HG03432 (cell line): ENCODE data around the gene KCP.

Source experiments
- ATAC-seq: cut with Tn5 transposase; IDR thresholded peaks from one replicate; pipeline ENCODE4 v1.9.1; 2021; ENCODE audit warnings: mild to moderate bottlenecking, moderate library complexity; ENCODE audit not compliant: unreplicated experiment

KCP gene

GRCh38 chr7:128908750-128909624, 1.5 kb downstream of the KCP start:
- no peak for ATAC-seq

DNA sequence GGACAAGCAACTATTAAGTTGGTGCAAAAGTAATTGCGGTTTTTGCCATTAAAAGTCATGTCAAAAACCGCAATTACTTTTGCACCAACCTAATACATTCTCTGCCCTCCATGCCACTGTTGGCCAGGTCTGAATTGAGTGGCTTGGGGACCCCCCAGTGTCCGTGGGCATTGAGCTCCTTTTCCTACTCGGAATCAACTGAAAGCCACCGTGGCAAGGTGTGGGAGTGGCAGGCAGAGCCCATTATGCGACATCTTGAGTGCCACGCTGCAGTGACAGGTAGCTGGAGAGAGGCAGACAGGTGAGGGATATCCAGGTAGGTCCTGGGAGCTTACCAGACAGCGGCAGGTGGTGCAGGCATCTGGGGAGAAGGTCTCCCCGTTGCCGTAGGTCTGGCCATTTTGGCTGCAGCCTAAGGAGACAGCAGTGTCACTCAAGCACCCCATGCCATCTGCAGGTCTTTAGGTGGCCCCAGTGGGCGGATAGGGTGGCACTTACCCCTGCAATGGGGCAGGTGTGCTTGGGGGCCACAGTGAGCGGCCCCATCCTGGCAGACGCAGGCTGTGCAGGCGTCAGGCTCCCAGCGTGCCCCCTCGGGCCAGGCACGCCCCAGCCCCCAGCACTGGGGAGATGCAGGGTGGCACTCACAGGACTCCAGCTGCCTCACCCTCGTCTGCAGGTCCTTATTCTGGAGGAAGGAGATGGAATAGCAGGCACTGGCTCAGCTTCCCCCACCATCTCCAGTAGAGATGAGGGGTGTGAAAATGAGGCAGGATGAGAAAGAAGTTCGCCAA, 3.5 kb downstream of the KCP start:
- ATAC-seq: no peak

DNA sequence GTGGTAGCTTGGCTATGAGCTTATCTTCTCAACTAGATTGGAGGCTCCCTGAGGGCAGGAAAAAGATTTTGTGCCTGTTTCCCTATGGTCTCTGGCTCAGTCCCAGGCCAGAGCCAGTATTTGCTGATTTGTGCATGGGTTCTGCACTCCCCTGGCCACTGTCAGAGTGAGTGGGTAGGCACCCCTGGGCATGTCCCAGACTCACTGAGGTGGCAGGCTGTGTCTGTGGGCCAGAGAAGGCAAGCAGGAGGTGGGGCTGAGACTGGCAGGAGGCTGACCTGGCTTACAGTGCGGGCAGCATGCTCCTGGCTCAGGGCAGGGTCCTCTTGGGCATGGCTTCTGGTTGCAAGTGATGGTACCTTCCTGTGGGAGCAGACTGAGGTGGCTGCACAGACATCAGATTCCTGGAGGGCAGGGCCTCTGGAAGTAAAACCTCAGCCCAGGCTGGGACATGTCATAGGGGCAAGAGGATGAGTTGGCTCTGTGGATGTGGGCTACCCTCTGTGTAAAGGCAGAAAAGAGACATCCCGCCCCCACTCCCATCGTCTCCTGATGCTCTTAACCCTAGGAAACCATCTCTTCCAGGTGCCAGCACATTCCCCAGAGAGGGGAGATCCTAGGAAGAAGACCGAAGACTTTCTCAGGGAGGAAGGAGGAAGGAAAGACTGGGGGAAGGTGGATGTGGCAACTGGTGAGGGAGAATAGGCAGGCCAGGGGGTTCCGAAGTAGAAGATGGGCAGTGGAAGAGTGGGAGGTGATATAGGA, 4.3 kb downstream of the KCP start:
- ATAC-seq: no peak

DNA sequence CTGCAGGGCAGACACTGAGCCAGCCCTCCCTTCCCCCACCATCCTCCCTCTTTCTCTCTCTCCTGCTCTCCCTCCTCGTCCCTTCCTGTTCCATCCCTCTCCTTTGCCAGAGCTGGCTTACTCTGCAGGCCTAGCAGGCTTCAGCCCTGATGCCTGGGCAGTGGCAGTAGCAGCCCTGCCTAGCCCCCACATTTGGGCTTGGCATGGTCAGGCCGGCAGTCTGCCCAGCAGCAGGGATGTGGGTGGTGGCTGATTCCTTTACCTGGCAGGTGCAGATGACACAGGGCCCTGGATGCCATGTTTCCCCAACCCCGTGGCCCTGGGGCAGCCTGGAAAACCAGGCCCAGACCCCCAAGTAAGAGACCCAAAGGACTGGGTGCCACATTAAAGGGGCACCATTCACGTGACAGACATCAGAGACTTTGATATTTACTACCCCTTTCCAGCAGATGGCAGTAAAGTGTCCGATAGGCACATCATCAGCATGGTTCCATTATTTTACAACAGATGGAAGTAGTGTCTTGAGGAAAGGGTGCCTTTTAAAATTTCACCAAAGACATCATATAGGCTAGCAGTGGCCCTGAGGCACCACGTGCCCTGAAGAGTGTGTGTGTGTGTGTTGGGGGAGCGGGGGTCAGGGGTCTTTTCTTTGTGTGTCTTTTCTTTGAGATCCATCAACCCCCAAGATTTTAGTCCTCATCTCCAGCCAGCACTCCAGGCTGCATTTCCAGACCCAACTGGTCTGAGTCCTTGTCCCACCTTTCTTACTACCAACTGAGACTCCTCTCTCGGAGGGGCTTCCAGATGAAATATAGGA, 5.9 kb downstream of the KCP start:
- peak; percentile 55 for ATAC-seq

DNA sequence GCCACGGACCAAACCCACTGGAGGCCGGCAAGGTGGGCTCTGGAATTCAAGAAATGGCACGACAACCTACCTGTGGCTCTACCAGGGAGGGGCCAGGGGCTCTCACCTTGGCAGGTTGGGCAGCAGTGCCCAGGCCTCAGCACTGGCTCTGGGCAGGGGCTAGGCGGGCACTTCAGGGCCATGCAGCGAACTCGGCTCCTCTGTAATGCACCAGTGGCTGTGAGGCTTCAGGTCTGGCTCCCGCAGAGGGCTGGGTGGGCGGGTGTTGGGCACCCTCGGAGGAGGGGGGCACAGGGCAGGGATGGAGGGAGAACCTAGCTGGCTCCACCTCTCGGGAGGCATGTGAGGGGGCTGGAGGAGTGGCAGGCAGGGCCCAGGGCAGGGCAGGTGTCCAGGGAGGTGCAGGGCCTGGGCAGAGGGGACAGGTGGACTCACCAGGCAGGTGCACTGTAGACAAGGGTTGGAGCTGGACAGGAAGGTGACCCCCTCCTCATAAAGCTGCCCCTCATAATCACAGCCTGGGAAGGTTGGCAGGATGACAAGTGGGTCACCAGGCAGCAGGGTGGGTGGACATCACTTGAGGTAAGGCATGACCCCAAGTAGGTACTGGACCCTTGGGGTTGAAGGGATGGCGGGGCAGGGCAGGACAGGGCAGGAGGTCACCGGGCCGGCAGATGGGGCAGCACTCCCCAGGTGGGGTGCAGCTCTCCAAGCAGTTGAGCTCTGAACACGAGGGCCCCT, 6.7 kb downstream of the KCP start:
- ATAC-seq: no peak

DNA sequence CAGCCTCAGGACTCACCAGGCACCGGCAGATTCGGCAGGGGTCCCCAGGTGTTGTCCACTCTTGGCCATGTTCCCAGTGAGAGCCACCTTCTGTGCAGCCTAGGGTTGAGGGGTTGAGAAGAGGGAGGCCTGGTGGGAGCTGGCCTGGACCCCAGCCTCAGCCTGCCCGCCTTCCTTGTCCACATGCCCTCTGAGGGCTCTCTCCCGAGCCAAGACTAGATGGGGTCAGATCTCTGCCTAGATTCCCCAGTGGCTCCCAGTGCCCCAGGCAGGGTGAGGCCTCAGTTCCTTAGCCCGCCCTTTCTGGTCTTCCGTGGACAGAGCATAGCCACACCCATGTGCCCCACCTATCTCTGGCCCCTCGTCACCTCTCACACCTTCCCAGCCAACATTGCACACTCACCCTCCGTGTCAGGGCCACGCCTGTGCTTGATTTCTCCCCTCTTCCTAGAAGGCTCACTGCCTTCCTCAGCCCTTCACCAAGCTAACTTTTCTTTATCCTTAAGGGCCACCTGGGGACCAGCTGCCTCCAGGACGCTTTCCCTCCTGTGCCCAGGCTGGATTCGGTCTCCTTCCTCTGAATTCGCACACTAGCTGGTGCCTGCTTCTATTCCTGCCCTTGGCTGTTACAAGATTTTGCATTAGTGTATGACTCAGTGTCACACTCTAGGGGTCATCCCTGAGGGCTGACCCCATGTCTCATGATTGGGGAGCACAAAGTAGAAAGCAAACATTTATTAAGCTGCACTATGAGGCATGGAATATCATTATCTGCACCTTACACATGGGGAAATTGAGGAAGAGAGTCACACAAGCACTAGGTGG, 7.5 kb downstream of the KCP start:
- ATAC-seq: no peak

GRCh38 chr7:128900237-128900636, 10.3 kb downstream of the KCP start:
- ATAC-seq: no peak

DNA sequence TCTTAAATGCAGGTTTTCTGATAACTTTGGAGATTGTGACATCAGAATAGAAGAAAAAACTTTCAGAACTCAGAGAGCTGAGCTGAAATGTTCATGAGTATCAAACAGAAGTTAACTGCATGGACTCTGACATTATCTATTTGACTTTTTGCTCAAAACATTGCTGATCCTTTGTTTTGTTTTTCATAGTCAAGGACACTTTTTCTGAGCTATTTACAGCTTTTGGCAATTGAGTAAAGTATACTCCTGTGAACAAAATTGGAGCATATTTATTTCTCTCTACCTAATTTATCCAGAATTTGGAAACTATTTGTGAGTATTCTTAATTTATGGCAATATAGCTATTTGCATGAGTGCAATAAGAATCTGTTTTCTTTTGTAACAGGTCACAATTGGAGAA, 11.1 kb downstream of the KCP start:
- ATAC-seq: no peak

GRCh38 chr7:128895320-128895719, 15.2 kb downstream of the KCP start:
- no peak for ATAC-seq

GRCh38 chr7:128894101-128894440, 16.4 kb downstream of the KCP start:
- no peak for ATAC-seq

GRCh38 chr7:128893251-128894100, 17.0 kb downstream of the KCP start:
- no peak for ATAC-seq

- no peak for ATAC-seq
Observed at GRCh38 chr7:128892521-128893250, 17.8 kb downstream of the KCP start.

GRCh38 chr7:128891942-128892269, 18.6 kb downstream of the KCP start:
- no peak for ATAC-seq

DNA sequence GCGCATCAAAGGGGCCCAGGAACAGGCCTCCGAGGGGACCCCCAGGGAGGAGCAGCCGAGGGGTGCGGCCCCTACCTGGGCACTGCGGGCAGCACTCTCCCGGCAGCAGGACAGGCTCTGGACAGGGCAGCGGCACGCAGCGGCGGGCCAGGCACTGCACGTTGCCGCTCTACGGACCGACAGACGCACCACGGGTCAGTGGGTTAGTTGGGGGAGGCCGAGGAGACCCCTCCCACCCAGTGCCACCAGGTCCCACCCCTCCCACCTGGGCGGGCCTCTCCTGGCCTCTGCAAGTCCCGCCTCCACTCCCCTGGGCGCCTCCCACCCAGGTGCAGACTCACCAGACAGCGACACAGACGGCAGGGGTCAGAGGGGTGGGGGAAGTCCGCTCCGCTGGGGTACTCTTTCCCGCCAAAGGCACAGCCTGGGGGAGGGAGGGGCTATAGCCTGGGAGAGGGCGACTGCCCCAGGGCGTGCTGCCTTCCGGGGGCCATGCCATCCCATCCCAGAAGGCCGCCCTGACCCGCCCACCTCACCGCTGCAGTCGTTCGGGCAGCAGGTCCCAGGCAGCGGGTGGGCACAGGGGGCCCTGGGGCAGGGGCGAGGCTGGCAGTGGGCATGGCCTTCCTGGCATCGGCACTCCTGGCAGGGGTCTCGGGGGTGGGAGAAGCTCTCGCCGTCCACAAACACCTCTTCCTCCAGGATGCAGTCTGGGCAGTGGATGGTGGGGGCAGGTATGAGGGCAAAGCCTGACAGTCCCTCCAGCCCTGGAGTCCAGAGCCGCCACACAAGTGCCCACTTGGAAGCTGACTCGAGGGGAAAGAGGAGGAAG, 19.2 kb downstream of the KCP start:
- ATAC-seq: no peak

DNA sequence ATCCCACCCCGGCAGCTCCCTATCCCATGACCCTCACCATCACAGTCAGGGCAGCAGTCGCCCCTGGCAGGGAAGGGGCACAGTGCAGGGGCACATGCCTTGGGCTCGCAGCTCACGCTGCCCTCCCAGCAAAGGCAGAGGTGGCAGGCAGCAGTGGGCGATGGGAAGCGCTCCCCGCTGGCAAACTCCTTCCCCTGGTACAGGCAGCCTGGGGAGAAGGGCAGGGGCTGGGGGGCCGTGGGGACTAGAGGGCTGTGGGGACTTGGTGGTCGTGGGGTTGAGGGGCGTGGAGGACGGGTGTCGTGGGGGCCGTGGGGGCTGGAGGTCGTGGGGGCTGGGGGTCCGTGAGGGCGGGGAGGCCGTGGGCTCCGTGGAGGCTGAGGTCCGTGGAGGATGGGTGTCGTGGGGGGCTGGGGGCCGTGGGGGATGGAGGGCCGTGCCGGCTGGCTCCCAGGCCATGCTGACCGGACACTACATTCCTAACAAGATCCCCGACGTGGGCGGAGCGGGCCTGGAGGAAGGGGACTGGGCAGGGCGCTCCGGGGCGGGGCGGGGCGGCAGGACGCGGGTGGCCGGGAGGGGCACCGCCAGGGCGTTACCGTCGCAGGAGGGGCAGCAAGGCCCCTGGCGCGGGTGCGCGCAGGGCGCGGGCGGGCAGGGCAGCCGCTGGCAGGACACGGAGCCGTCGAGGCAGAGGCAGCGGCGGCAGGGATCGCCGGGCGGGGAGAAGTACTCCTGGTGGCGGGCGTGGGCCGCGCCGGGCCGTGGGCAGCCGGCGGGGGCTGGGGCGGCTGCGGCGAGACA, 20.0 kb downstream of the KCP start:
- no peak for ATAC-seq

DNA sequence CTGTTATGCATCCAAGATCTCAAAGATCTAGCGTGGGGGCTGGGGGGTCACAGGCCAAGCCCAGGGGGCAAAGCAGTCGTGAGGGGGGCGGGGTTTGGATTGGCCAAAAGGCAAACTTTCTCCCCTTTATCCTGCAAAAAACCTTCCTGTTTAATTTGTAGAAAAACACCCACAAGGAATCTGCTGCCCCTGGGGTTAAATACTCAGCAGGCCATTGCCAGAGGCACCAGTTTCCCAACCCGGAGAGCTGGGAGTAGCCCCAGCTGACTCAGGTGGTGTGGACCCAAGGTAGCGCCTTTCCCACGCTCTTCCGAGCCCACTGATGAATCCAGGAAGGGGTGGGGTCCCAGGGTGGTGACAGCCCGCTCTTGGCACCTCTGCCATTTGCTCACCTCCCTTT, 21.4 kb downstream of the KCP start:
- ATAC-seq: no peak
